Spleen (tissue), 7 donors: ENCODE measurements around the gene ELMO2.

Source experiments
- CTCF ChIP-seq, 11 experiments: fragments of 200-600 bp in 7 of 11; fragments of 450-650 bp in 4 of 11; sonication (generic) in 4 of 11; IDR thresholded peaks in 8 of 11; conservative IDR thresholded peaks in 3 of 11; 1 replicate in 7 of 11; 2 replicates in 4 of 11; pipeline versions ENCODE4 v1.4.0 to v1.8.0; 2016 to 2021; ENCODE audit warnings: antibody characterized with exemption in 11 of 11, inconsistent platforms in 4 of 11, mild to moderate bottlenecking in 1 of 11
- POLR2A ChIP-seq, 3 donors: fragments of 450-650 bp; IDR thresholded peaks; one replicate each; pipeline ENCODE4 v1.5.1; 2017; ENCODE audit warnings: antibody characterized with exemption in 3 of 3, mild to moderate bottlenecking in 1 of 3
- donor health status: DM: no; HTN: no; CAD: no; lungs with moderate emphysema.
- donor health status: DM: no; HTN: no; CAD: no.
- donor health status: DM: no; HTN: no; CAD: no.

- TF ChIP-seq CTCF (IDR thresholded peaks at IDR 0.05 in 8 of 11, conservative IDR thresholded peaks at IDR 0.05 in 3 of 11) (no peak), POLR2A (IDR thresholded peaks at IDR 0.05) (no peak)
Observed at GRCh38 chr20:46342010-46342378, 64.4 kb downstream of the ELMO2 start.
